ENCODE data around the gene TRIP12. TPM values are rescaled to one million over a fixed set of nuclear protein-coding genes. Genes with fewer than 3 reads are reported as not detected.

The TRIP12 gene
- total and polyA plus RNA-seq, 8 donors, result 13.4 to 342 (median 117) TPM

GRCh38 chr2:229873123-229873581, 48.7 kb downstream of the TRIP12 start:
- Histone ChIP-seq H3K36me3 (peaks cover 10 to 45% (median 31%) of the 10 kb centered on the region in 4 donors), H3K27me3 (no peaks in the 10 kb centered on the region), H3K27ac (peak overlapping the region in 1 of 5 donors; percentile 15), H3K9me3 (no peaks in the 10 kb centered on the region), H3K4me1 (peaks cover 0 to 23% (median 9%) of the 10 kb centered on the region in 4 donors), H3K4me3 (no peak overlapping the region)
- TF ChIP-seq POLR2A (IDR thresholded peaks at IDR 0.05), result no peak
- TF ChIP-seq CTCF (IDR thresholded peaks at IDR 0.05), result no peak
- no peak for TF ChIP-seq EP300 (IDR thresholded peaks at IDR 0.05)
- TF ChIP-seq POLR2AphosphoS5 (IDR thresholded peaks at IDR 0.05), result no peak
- WGBS, 5 donors, result 25 to 48% (median 31%) methylated on average over 1 of the region's 1 CpG
- DNase-seq, result no peak
- intact Hi-C loops (cut with DNase I; ENCODE audit: low total_unique reads), result no loop called here

GRCh38 chr2:229870903-229871656, 50.7 kb downstream of the TRIP12 start:
- Histone ChIP-seq H3K27me3 (no peaks in the 10 kb centered on the region), H3K9me3 (no peaks in the 10 kb centered on the region), H3K4me1 (peaks cover 0 to 35% (median 14%) of the 10 kb centered on the region in 4 donors), H3K4me3 (no peak overlapping the region), H3K27ac (no peak overlapping the region), H3K36me3 (peaks cover 0 to 28% (median 15%) of the 10 kb centered on the region in 4 donors)
- TF ChIP-seq CTCF (IDR thresholded peaks at IDR 0.05) (no peak), POLR2AphosphoS5 (IDR thresholded peaks at IDR 0.05) (no peak), POLR2A (IDR thresholded peaks at IDR 0.05) (no peak), EP300 (IDR thresholded peaks at IDR 0.05) (no peak)
- 92 to 95% (median 94%) methylated on average over 6 of the region's 6 CpGs for WGBS, 5 donors
- DNase-seq, result no peak
- intact Hi-C loops (cut with DNase I; ENCODE audit: low total_unique reads), result no loop called here

GRCh38 chr2:229869226-229869625, 52.6 kb downstream of the TRIP12 start:
- DNase-seq, result no peak
- Histone ChIP-seq H3K27ac (no peak overlapping the region), H3K9me3 (no peaks in the 10 kb centered on the region), H3K4me1 (peaks cover 0 to 36% (median 18%) of the 10 kb centered on the region in 4 donors), H3K36me3 (peaks cover 0 to 23% (median 9%) of the 10 kb centered on the region in 4 donors), H3K27me3 (no peaks in the 10 kb centered on the region), H3K4me3 (no peak overlapping the region)
- intact Hi-C loops (cut with DNase I; ENCODE audit: low total_unique reads), result no loop called here
- WGBS, 5 donors, result 72 to 96% (median 92%) methylated on average over 3 of the region's 3 CpGs
- TF ChIP-seq CTCF (IDR thresholded peaks at IDR 0.05) (no peak), EP300 (IDR thresholded peaks at IDR 0.05) (no peak), POLR2AphosphoS5 (IDR thresholded peaks at IDR 0.05) (no peak), POLR2A (IDR thresholded peaks at IDR 0.05) (no peak)

- no peak for DNase-seq
- Histone ChIP-seq H3K9me3 (no peaks in the 10 kb centered on the region), H3K27ac (no peak overlapping the region), H3K27me3 (no peaks in the 10 kb centered on the region), H3K4me3 (no peak overlapping the region), H3K4me1 (peaks cover 0 to 32% (median 16%) of the 10 kb centered on the region in 4 donors), H3K36me3 (peaks cover 0 to 23% (median 9%) of the 10 kb centered on the region in 4 donors)
- TF ChIP-seq CTCF (IDR thresholded peaks at IDR 0.05), result no peak
- TF ChIP-seq POLR2A (IDR thresholded peaks at IDR 0.05), result no peak
- no peak for TF ChIP-seq POLR2AphosphoS5 (IDR thresholded peaks at IDR 0.05)
- TF ChIP-seq EP300 (IDR thresholded peaks at IDR 0.05), result no peak
- WGBS, 5 donors, result 87 to 97% (median 93%) methylated on average over 2 of the region's 2 CpGs
- intact Hi-C loops (cut with DNase I; ENCODE audit: low total_unique reads), result no loop called here
Observed at GRCh38 chr2:229868794-229869193, 53.0 kb downstream of the TRIP12 start.
